Common myeloid progenitor, CD34-positive (primary cell): ENCODE results near the gene SP8.
A peak's percentile ranks its signal among the peaks of the same experiment; 100 is the strongest.

Source experiments
- CTCF ChIA-PET: fragments of 350-600 bp; sonication (Branson Sonifier 250); formaldehyde crosslinking; loops from one replicate; lab custom pipeline; 2021; ENCODE audit warnings: antibody characterized with exemption; lab: Charles Lee
- POLR2A ChIA-PET: fragments of 350-600 bp; sonication (Branson Sonifier 250); formaldehyde crosslinking; loops from one replicate; lab custom pipeline; 2021; ENCODE audit warnings: antibody characterized with exemption; lab: Charles Lee
- DNase-seq, 3 donors: peaks; one replicate each; pipeline versions ENCODE4 v3.0.0 to v3.0.0-alpha.2; 2013
- H3K27ac ChIP-seq, 2 experiments: 1 replicate in 1 of 2; 2 replicates in 1 of 2; pipeline ENCODE4 v1.7.0; 2013; ENCODE audit warnings: inconsistent platforms in 2 of 2, low read length in 2 of 2, mild to moderate bottlenecking in 2 of 2, low read depth in 1 of 2, moderate library complexity in 1 of 2; ENCODE audit not compliant: severe bottlenecking in 2 of 2, insufficient read depth in 1 of 2, poor library complexity in 1 of 2
- H3K27me3 ChIP-seq, 5 experiments: replicated peaks in 2 of 5; 1 replicate in 3 of 5; 2 replicates in 2 of 5; pipeline versions ENCODE4 v1.6.1 to v1.7.0; 2013; ENCODE audit warnings: low read length in 4 of 5, mild to moderate bottlenecking in 2 of 5, moderate library complexity in 2 of 5, inconsistent platforms in 1 of 5; ENCODE audit not compliant: insufficient read depth in 5 of 5, control insufficient read depth in 4 of 5
- H3K36me3 ChIP-seq, 4 experiments: 1 replicate in 2 of 4; 2 replicates in 2 of 4; pipeline versions ENCODE4 v1.6.1 to v1.7.0; 2013; ENCODE audit warnings: low read length in 3 of 4, control low read depth in 1 of 4, mild to moderate bottlenecking in 1 of 4; ENCODE audit not compliant: control insufficient read depth in 4 of 4, insufficient read depth in 4 of 4
- H3K4me1 ChIP-seq, 4 experiments: 1 replicate in 3 of 4; 2 replicates in 1 of 4; pipeline versions ENCODE4 v1.6.1 to v1.7.1; 2013; ENCODE audit warnings: low read length in 3 of 4, mild to moderate bottlenecking in 3 of 4, control low read depth in 1 of 4, inconsistent platforms in 1 of 4, moderate library complexity in 1 of 4; ENCODE audit not compliant: control insufficient read depth in 4 of 4, insufficient read depth in 4 of 4; ENCODE audit errors: control extremely low read depth in 1 of 4
- H3K4me3 ChIP-seq, 7 experiments: 1 replicate in 4 of 7; 2 replicates in 3 of 7; pipeline versions ENCODE4 v1.5.1 to v1.7.0; 2013; ENCODE audit warnings: mild to moderate bottlenecking in 7 of 7, low read length in 6 of 7, moderate library complexity in 6 of 7, inconsistent platforms in 2 of 7, low read depth in 2 of 7, control low read depth in 1 of 7; ENCODE audit not compliant: insufficient read depth in 4 of 7, control insufficient read depth in 1 of 7; ENCODE audit errors: extremely low read depth in 1 of 7
- H3K9me3 ChIP-seq, 5 experiments: 1 replicate in 4 of 5; 2 replicates in 1 of 5; pipeline versions ENCODE4 v1.6.1 to v1.7.1; 2013; ENCODE audit warnings: low read length in 4 of 5, mild to moderate bottlenecking in 2 of 5, inconsistent platforms in 1 of 5, low read depth in 1 of 5, moderate library complexity in 1 of 5; ENCODE audit not compliant: control insufficient read depth in 4 of 5, insufficient read depth in 2 of 5; ENCODE audit errors: control extremely low read depth in 1 of 5
- WGBS: methylation state at CpG from one replicate; pipeline ENCODE4 v1.1.5; 2013; ENCODE audit not compliant: insufficient coverage; 5-methylcytosine and 5-hydroxymethylcytosine counted together

The SP8 gene

DNA sequence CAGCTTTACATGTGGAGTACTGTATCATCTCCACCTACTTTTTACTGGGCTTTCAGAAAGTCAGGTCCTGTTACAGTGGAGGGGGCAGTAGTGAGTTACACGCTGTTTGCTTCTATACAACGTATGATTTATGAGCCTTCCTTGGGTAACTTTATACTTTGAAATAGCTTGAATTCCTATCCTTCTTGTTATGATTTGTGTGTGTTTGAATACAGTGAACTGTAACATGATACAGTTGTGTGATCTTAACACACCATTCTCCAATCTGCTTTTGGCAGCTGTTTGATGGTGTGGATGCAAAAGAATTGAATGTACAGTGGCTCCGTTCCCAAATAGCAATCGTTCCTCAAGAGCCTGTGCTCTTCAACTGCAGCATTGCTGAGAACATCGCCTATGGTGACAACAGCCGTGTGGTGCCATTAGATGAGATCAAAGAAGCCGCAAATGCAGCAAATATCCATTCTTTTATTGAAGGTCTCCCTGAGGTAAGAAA lies 41.7 kb downstream of the SP8 start:
- H3K36me3 ChIP-seq, result no peaks in the 10 kb centered on the region
- H3K4me3 ChIP-seq, result no peak overlapping the region
- H3K4me1 ChIP-seq, result no peaks in the 10 kb centered on the region
- POLR2A ChIA-PET, result no interaction called here
- CTCF ChIA-PET, result interaction anchor here (1.2 kb wide), 1 partner anchor 9 kb away, joined by 3 read pairs; no protein-coding TSS in a partner anchor
- H3K27me3 ChIP-seq, result no peaks in the 10 kb centered on the region
- 96% methylated on average over 5 of the region's 7 CpGs for WGBS
- no peaks in the 10 kb centered on the region for H3K9me3 ChIP-seq
- H3K27ac ChIP-seq, result no peak overlapping the region
- peak in 1 of 3 donors; percentile 12 for DNase-seq

DNA sequence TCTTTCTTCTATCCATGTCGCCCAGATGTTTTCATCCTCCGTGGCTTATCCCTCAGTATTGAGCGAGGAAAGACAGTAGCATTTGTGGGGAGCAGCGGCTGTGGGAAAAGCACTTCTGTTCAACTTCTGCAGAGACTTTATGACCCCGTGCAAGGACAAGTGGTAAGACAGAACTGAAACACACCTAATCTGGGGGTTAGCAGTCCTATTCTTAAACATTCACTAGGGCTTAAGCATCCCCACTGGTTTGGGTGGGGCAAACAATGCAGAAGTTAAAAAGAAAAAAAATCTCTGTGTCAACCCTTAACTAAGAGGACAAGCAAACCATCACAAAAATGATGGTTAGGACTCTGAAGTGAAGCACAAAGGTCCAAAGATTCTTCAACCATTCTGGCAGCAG lies 43.8 kb downstream of the SP8 start:
- Histone ChIP-seq H3K27ac (no peak overlapping the region), H3K4me3 (no peak overlapping the region), H3K9me3 (no peaks in the 10 kb centered on the region), H3K4me1 (no peaks in the 10 kb centered on the region), H3K36me3 (no peaks in the 10 kb centered on the region), H3K27me3 (no peaks in the 10 kb centered on the region)
- POLR2A ChIA-PET, result no interaction called here
- CTCF ChIA-PET, result no interaction called here
- 92% methylated on average over 5 of the region's 5 CpGs for WGBS
- no peak for DNase-seq

DNA sequence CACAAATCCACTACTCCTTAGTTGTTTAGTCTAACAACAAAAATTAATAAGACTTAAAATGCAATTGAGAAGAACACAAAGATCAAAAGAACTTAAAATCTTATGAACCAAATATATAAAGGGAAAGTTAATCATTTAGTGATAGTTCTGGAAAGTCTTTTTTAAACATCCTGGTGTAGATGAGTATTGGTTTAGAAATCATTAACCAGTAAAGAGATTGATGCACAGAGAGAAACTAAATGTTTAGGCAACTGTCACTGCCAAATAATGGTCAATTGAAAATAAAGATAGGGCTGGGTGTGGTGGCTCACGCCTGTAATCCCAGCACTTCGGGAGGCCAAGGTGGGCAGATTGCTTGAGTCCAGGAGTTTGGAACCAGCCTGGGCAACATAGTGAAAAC lies 44.9 kb downstream of the SP8 start:
- CTCF ChIA-PET, result no interaction called here
- H3K9me3 ChIP-seq, result no peaks in the 10 kb centered on the region
- no CpG with 5 or more reads among the region's 2 CpGs for WGBS
- no peak for DNase-seq
- no peaks in the 10 kb centered on the region for H3K36me3 ChIP-seq
- no peak overlapping the region for H3K27ac ChIP-seq
- H3K27me3 ChIP-seq, result no peaks in the 10 kb centered on the region
- H3K4me1 ChIP-seq, result no peaks in the 10 kb centered on the region
- POLR2A ChIA-PET, result no interaction called here
- H3K4me3 ChIP-seq, result no peak overlapping the region

DNA sequence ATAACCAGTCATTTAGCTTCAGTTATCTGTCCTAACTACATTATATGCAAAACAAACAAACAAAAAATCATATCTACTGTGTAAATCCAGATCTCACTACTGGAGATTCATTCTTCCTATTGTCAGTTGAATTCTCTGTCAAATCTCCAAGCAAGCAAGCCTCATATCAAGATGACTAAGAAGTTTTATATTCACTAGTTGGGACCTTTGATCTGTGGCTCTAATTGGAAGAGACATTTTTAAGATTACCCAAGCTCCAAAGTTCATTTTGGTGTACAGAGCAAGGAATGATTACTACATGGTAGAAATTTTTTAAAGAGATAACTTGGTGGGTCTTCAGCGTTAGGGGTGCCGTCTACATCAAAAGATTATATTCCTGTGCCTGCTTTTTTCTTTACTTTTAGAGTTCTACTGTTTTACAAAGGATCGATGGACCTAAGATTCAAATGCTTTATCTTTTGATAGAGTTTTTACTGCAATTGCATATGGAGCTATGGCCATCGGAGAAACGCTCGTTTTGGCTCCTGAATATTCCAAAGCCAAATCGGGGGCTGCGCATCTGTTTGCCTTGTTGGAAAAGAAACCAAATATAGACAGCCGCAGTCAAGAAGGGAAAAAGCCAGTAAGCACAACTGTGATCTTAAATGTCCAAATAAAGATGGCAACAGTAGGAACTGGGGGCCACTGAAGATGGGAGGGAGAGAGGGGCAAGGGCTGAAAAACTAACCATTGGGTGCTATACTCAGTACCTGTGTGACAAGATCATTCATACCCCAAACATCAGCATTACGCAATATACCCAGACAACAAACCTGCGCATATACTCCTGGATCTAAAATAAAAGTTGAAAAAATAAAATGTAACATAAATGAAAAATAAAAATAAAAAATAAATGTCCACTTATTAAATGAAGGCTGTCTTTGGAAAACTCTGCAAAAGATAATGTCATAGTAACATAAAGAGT lies 47.9 kb downstream of the SP8 start:
- POLR2A ChIA-PET, result no interaction called here
- no peak overlapping the region for H3K27ac ChIP-seq
- WGBS, result over 99% methylated on average over 9 of the region's 11 CpGs
- H3K4me3 ChIP-seq, result no peak overlapping the region
- no peak for DNase-seq
- no peaks in the 10 kb centered on the region for H3K36me3 ChIP-seq
- no peaks in the 10 kb centered on the region for H3K27me3 ChIP-seq
- H3K9me3 ChIP-seq, result no peaks in the 10 kb centered on the region
- CTCF ChIA-PET, result no interaction called here
- no peaks in the 10 kb centered on the region for H3K4me1 ChIP-seq

DNA sequence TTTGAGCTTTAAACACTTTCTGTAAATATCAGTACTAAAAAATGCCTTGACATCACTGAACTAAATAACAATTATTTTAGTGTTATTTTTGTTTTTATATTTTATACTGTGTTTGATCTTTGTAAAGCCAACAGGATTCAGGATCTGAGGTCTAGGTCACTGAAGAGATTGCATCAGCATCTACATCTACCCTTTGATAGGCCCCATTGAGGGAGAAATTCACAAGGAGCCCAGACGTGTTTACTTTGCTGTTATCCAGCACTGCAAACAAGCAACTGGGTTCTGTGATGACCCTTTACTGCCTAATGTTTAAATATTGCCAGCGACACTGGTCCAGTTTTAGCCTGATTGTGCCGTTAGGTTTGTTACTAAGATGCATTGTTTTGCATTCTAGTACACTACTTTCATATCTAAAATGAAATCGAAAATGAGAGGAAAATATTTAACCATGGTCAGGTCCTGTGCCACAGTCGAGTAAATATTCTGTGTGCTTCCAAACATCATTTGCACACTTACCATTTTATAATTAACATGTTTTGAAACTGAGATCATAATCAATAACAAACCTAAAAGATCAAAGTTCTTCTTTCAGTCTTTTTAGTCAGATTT lies 48.7 kb downstream of the SP8 start:
- Histone ChIP-seq H3K4me1 (no peaks in the 10 kb centered on the region), H3K9me3 (no peaks in the 10 kb centered on the region), H3K4me3 (no peak overlapping the region), H3K36me3 (no peaks in the 10 kb centered on the region), H3K27ac (no peak overlapping the region), H3K27me3 (no peaks in the 10 kb centered on the region)
- POLR2A ChIA-PET, result interaction anchor here (0.6 kb wide), 1 partner anchor 29 kb away, joined by 3 read pairs; no protein-coding TSS in a partner anchor
- DNase-seq, result no peak
- CTCF ChIA-PET, result no interaction called here
- 100% methylated on average over 1 of the region's 5 CpGs for WGBS

DNA sequence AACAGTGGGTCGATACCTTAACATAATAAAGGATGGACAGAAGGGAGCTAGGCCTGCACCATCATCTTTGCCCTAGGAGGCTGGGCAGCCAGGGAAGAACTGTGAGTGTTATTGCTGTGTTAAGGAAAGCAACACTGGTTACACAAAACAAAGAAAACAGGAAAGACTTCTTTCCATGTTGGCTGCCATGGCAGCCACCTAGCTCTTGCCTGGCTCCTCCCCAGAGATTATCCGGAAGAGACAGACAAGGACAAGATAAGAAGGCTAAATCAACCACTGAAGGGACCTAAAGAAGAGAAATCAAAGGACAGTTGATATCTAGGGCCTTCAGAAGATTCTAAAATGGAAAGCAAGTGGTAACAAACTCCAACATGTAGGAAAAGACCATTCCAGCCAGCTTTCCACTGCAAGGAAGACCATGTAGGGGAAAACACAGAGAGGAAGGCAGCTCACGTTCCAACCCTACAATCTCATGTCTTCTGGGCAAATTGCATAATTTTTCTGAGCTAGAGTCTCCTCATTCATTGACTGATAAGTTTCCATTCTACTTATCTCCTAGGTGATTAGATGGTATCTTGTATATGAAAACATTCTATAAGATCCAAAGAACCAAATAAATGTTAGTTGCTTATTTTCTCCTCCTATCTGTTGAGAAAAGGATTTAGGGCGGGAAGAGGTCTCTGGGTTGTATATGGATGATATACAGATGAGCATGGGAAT lies 51.2 kb downstream of the SP8 start:
- H3K27ac ChIP-seq, result no peak overlapping the region
- ChIA-PET CTCF (no interaction called here), POLR2A (no interaction called here)
- no peaks in the 10 kb centered on the region for H3K27me3 ChIP-seq
- H3K36me3 ChIP-seq, result no peaks in the 10 kb centered on the region
- no peaks in the 10 kb centered on the region for H3K4me1 ChIP-seq
- no peaks in the 10 kb centered on the region for H3K9me3 ChIP-seq
- WGBS, result 100% methylated on average over 3 of the region's 4 CpGs
- DNase-seq, result no peak
- no peak overlapping the region for H3K4me3 ChIP-seq
